Forelimb muscle (tissue), 1 donor: ENCODE data around the gene CTSL. TPM values are rescaled to one million over a fixed set of nuclear protein-coding genes. Genes with fewer than 3 reads are reported as not detected.

Experiments
- DNase-seq: peaks from one replicate; pipeline ENCODE4 v3.0.0-alpha.2; 2013; ENCODE audit warnings: low read depth
- polyA plus RNA-seq: library from polyadenylated mRNA; unstranded; fragments of 120-200 nt; gene quantifications from one replicate; pipeline ENCODE4 v1.2.1, GENCODE V29; 2013; ENCODE audit not compliant: insufficient read length

CTSL gene
- polyA plus RNA-seq, 1 donor, result 37.8 TPM

GRCh38 chr9:87701491-87701890, 24.4 kb upstream of the CTSL start:
- no peak for DNase-seq

GRCh38 chr9:87701931-87702421, 23.9 kb upstream of the CTSL start:
- DNase-seq, result no peak

- no peak for DNase-seq
Measured at GRCh38 chr9:87702921-87703320, 23.0 kb upstream of the CTSL start.

GRCh38 chr9:87703636-87704276, 22.2 kb upstream of the CTSL start:
- no peak for DNase-seq

- DNase-seq, result no peak
Measured at GRCh38 chr9:87704342-87704741, 21.6 kb upstream of the CTSL start.

- no peak for DNase-seq
Measured at GRCh38 chr9:87706066-87706739, 19.7 kb upstream of the CTSL start.

GRCh38 chr9:87707805-87708506, 18.0 kb upstream of the CTSL start:
- DNase-seq, result no peak

- DNase-seq, result no peak
Measured at GRCh38 chr9:87708546-87708945, 17.4 kb upstream of the CTSL start.

- DNase-seq, result no peak
Measured at GRCh38 chr9:87708986-87709728, 16.8 kb upstream of the CTSL start.

- DNase-seq, result no peak
Measured at GRCh38 chr9:87710443-87710842, 15.5 kb upstream of the CTSL start.

- no peak for DNase-seq
Measured at GRCh38 chr9:87711857-87712800, 13.8 kb upstream of the CTSL start.

GRCh38 chr9:87712801-87713277, 13.1 kb upstream of the CTSL start:
- no peak for DNase-seq

GRCh38 chr9:87713278-87713987, 12.5 kb upstream of the CTSL start:
- DNase-seq, result no peak

GRCh38 chr9:87713988-87714330, 12.0 kb upstream of the CTSL start:
- no peak for DNase-seq

- no peak for DNase-seq
Measured at GRCh38 chr9:87714819-87715218, 11.1 kb upstream of the CTSL start.

- DNase-seq, result no peak
Measured at GRCh38 chr9:87716141-87716540, 9.8 kb upstream of the CTSL start.

- no peak for DNase-seq
Measured at GRCh38 chr9:87717456-87717855, 8.5 kb upstream of the CTSL start.

- no peak for DNase-seq
Measured at GRCh38 chr9:87718231-87718630, 7.7 kb upstream of the CTSL start.

- DNase-seq, result no peak
Measured at GRCh38 chr9:87718852-87719612, 6.9 kb upstream of the CTSL start.

- DNase-seq, result no peak
Measured at GRCh38 chr9:87720173-87720572, 5.7 kb upstream of the CTSL start.
